Heart right ventricle (tissue), 16 donors: ENCODE results near the gene C2CD4C. TPM values are rescaled to one million over a fixed set of nuclear protein-coding genes. Genes with fewer than 3 reads are reported as not detected.

Experiments used
- ATAC-seq, 8 donors: fragments of 200-7000 bp; cut with Tn5 transposase; one replicate each; pipeline ENCODE4 v1.9.1; 2020; ENCODE audit warnings: mild to moderate bottlenecking in 8 of 8, moderate library complexity in 8 of 8, moderate number of reproducible peaks in 1 of 8
- DNase-seq, 2 donors: peaks; one replicate each; pipeline ENCODE4 v3.0.0-alpha.2; 2020
- H3K27ac ChIP-seq, 10 donors: fragments of 200-600 bp; sonication (generic) in 2 of 10; one replicate each; pipeline versions ENCODE4 v1.5.0 to v1.8.0; 2020 to 2022; ENCODE audit warnings: mild to moderate bottlenecking in 3 of 10
- H3K27me3 ChIP-seq, 7 donors: fragments of 200-600 bp; one replicate each; pipeline ENCODE4 v1.8.0; 2021 to 2022; ENCODE audit warnings: mild to moderate bottlenecking in 2 of 7
- H3K36me3 ChIP-seq, 9 donors: fragments of 200-600 bp; sonication (generic) in 1 of 9; one replicate each; pipeline versions ENCODE4 v1.5.0 to v1.8.0; 2020 to 2022; ENCODE audit warnings: mild to moderate bottlenecking in 2 of 9
- H3K4me1 ChIP-seq, 9 donors: fragments of 200-600 bp; sonication (generic) in 1 of 9; one replicate each; pipeline versions ENCODE4 v1.5.0 to v1.8.0; 2020 to 2022; ENCODE audit warnings: mild to moderate bottlenecking in 4 of 9
- H3K4me3 ChIP-seq, 10 donors: fragments of 200-600 bp; sonication (generic) in 2 of 10; one replicate each; pipeline versions ENCODE4 v1.5.0 to v1.8.0; 2020 to 2022; ENCODE audit warnings: mild to moderate bottlenecking in 7 of 10, moderate library complexity in 2 of 10
- H3K9me3 ChIP-seq, 11 donors: fragments of 200-600 bp in 10 of 11; sonication (generic) in 2 of 11; one replicate each; pipeline versions ENCODE4 v1.5.0 to v1.8.0; 2013 to 2022; ENCODE audit warnings: mild to moderate bottlenecking in 2 of 11, control low read depth in 1 of 11, moderate library complexity in 1 of 11
- CTCF ChIP-seq, 9 donors: fragments of 200-600 bp; sonication (generic) in 2 of 9; IDR thresholded peaks; one replicate each; pipeline versions ENCODE4 v1.5.0 to v1.8.0; 2021 to 2022; ENCODE audit warnings: antibody characterized with exemption in 9 of 9, mild to moderate bottlenecking in 5 of 9, moderate library complexity in 1 of 9
- WGBS, 2 donors: extraction: QIAGEN DNeasy Blood & Tissue Kit; methylation state at CpG; one replicate each; pipeline ENCODE4 v1.1.7; 2013; ENCODE audit warnings: inconsistent platforms in 1 of 2; 5-methylcytosine and 5-hydroxymethylcytosine counted together
- intact Hi-C, 10 donors: fragments of 100-400 bp; cut with DNase I; formaldehyde crosslinking; loops; one replicate each; pipeline versions ENCODE4 v1.11.1 to v1.14.2; 2022
- polyA plus RNA-seq, 2 donors: library from polyadenylated mRNA; stranded (reverse); fragments of 200-250 nt; gene quantifications; one replicate each; pipeline ENCODE4 v1.2.3, GENCODE V29; 2013
- total RNA-seq, 10 donors: library from RNA; stranded (reverse); fragmentation: NEBNext Ultra II Directional in 3 of 10; extraction: Animal tissue kit (Norgen Biotek cat#: 25700) in 3 of 10; gene quantifications; one replicate each; pipeline versions ENCODE4 v1.2.1 to v1.2.4, GENCODE V29; 2021 to 2023
- donor health status: Arrhythmogenic right ventricular cardiomyopathy.
- donor health status: ischemic (EF 13 %, LVEDD 7.1; RV severe dilation, severe dysfunction).
- donor health status: healthy with polysubstance abuse.
- donor health status: DM: no; HTN: yes; CAD: no.
- donor health status: DM: no; HTN: no; CAD: no.
- donor health status: ischemic (EF 25% LVEDD 6.9; RV normal size, moderate dysfunction).
- donor health status: ischemic (EF 25% LVEDD 5.7; RV mildly dilated, moderate dysfunction).
- donor health status: healthy.
- donor health status: DM: yes; HTN: yes; CAD: no.
- donor health status: Ischemic cardiomyopathy.
- donor health status: ischemic (EF 35%, LVEDD 5.7; RV mildly dilated, moderate dysfunction).
- donor health status: nonischemic (EF 11% LVEDD 7.7; RV severe dilation, severe dysfunction).
- donor health status: DM: yes; HTN: yes; CAD: no.
- donor health status: PGD.
- donor health status: ischemic (EF 29% LVEDD 5.4; RV normal size, mild dysfunction).
- donor health status: nonischemic (EF 23%, LVEDD 6.1; RV moderate dilation, normal function).

Gene C2CD4C
- total and polyA plus RNA-seq, 12 donors = 0.26 to 2.2 (median 0.79) TPM

GRCh38 chr19:375395-376110, 33.4 kb downstream of the C2CD4C start:
- intact Hi-C loops = loop anchor here in 1 of 10 donors (10.0 kb wide), 1 partner anchor 99 kb away; a partner anchor contains a TSS

DNA sequence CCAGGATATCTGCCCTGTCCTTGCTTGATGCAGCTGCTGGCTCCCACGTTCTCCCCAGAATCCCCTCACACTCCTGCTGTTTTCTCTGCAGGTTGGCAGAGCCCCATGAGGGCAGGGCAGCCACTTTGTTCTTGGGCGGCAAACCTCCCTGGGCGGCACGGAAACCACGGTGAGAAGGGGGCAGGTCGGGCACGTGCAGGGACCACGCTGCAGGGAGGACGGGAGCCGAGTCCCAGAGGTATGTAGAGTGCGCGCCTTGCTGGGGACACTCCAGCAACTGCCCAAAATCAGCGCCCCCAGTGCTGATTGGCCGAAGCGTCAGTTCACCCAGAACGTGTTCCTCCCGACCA, 34.1 kb downstream of the C2CD4C start:
- Histone ChIP-seq H3K4me1 (peaks cover 8 to 22% (median 15%) of the 10 kb centered on the region in 9 donors), H3K36me3 (no peaks in the 10 kb centered on the region), H3K27me3 (peaks cover 0 to 58% (median 27%) of the 10 kb centered on the region in 7 donors), H3K4me3 (no peak overlapping the region), H3K9me3 (no peaks in the 10 kb centered on the region), H3K27ac (no peak overlapping the region)
- WGBS, 2 donors = 72 to 75% methylated on average over 17 of the region's 17 CpGs
- no peak for DNase-seq
- intact Hi-C loops = loop anchor here in 1 of 10 donors (10.0 kb wide), 1 partner anchor 100 kb away; a partner anchor contains a TSS
- ATAC-seq = no peak
- no peak for TF ChIP-seq CTCF (IDR thresholded peaks at IDR 0.05)

More at GRCh38 chr19:375395-376110, 33.4 kb downstream of the C2CD4C start:
- peaks cover 0 to 56% (median 28%) of the 10 kb centered on the region in 7 donors for H3K27me3 ChIP-seq
- no peak for DNase-seq
- peaks cover 8 to 22% (median 15%) of the 10 kb centered on the region in 9 donors for H3K4me1 ChIP-seq
- no peak for ATAC-seq
- no peaks in the 10 kb centered on the region for H3K36me3 ChIP-seq
- WGBS, 2 donors = 81 to 86% methylated on average over 43 of the region's 43 CpGs
- H3K4me3 ChIP-seq = no peak overlapping the region
- no peaks in the 10 kb centered on the region for H3K9me3 ChIP-seq
- H3K27ac ChIP-seq = no peak overlapping the region
- TF ChIP-seq CTCF (IDR thresholded peaks at IDR 0.05) = no peak

DNA sequence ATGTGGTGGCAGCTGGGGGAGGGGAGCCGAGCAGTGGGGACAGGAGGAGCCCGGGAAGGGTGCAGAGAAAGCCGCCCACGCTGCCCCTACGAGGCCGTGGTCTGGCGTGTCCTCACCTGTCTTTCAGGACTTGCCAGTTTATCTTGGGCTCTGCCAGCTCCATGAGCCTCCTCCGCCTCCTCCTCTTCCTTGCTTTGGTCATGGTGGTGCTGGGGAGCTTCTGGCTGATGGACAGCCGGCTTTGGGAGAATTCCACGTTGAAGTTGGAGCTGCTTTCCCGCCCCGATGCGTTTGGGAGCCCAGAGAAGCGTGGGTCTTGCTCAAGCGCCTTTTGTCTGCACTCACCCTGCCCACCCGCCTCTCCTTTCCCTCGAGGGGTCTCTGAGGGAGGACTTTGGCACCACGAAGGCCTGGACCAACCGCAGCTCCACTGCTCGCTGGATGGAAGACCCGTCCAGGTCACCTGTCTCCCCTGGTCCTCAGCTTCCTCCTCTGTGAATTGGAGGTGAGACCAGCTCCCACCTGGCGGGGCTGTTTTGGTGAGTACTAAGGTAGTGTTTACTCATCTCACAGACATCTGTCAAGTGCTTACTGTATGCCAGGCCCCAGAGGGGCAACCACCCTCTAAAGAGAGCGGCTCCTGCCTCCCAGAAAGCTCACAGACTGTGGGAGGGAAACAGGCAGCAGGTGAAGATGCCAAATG, 34.6 kb downstream of the C2CD4C start:
- ATAC-seq (no peak), DNase-seq (no peak)
- TF ChIP-seq CTCF (IDR thresholded peaks at IDR 0.05) = no peak
- WGBS, 2 donors = 76 to 77% methylated on average over 23 of the region's 23 CpGs
- peaks cover 8 to 22% (median 15%) of the 10 kb centered on the region in 9 donors for H3K4me1 ChIP-seq
- no peak overlapping the region for H3K4me3 ChIP-seq
- no peak overlapping the region for H3K27ac ChIP-seq
- no peaks in the 10 kb centered on the region for H3K36me3 ChIP-seq
- intact Hi-C loops = loop anchor here in 1 of 10 donors (10.0 kb wide), 1 partner anchor 100 kb away; a partner anchor contains a TSS
- H3K9me3 ChIP-seq = no peaks in the 10 kb centered on the region
- H3K27me3 ChIP-seq = peaks cover 0 to 60% (median 27%) of the 10 kb centered on the region in 7 donors

DNA sequence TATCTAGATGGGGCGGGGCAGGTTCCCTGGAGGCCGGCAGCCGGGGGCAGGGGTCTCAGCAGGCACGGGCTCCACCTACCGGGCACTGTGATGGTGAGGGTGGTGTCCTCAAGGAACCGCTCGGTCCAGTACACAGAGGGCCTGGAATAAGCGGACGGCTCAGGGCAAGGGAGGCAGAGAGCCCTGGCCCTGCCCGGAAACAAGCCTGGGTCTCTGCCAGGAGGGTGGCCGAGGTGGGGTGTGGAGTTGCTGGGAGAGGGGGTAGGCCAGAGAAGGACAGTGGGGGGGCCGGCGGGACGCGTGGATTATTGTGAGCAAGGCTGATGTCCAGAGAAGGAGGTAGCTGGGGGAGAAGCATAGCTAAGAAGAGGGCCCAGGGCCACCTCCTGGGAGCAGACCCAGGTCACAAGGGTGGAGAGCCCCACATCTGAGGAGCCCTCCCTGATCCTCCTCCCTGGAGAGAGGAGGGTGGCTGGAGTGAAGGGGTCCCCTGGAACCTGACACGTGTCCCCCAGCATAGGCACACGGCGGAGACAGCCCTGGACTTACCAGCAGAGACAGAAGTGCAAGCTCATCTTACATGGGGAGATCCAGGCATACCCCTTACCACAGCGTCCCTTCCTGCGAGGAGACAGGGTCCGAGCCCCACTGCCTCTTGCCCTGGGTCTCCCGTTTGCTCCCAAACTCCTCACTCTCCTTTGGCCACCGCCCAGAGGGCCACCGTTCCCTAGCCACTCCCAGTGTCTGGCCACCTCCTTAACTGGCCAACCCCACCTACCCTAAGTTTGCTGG, 35.4 kb downstream of the C2CD4C start:
- no peak overlapping the region for H3K4me3 ChIP-seq
- H3K36me3 ChIP-seq = no peaks in the 10 kb centered on the region
- intact Hi-C loops = loop anchor here in 1 of 10 donors (10.0 kb wide), 1 partner anchor 101 kb away; a partner anchor contains a TSS
- ATAC-seq (no peak), DNase-seq (no peak)
- WGBS, 2 donors = 80 to 82% methylated on average over 24 of the region's 24 CpGs
- H3K4me1 ChIP-seq = peaks cover 8 to 22% (median 15%) of the 10 kb centered on the region in 9 donors
- no peaks in the 10 kb centered on the region for H3K9me3 ChIP-seq
- TF ChIP-seq CTCF (IDR thresholded peaks at IDR 0.05) = no peak
- no peak overlapping the region for H3K27ac ChIP-seq
- peaks cover 0 to 62% (median 27%) of the 10 kb centered on the region in 7 donors for H3K27me3 ChIP-seq
